Fibroblast of mammary gland (primary cell): ENCODE data around the gene LRP11.
A peak's percentile ranks its signal among the peaks of the same experiment; 100 is the strongest.
"Not testable (repeated sequence)": the region's sequence is repeated elsewhere in the genome, so short reads cannot be mapped to it uniquely, and the experiment has no call there.

ENCODE experiments used
- DNase-seq: peaks from one replicate; pipeline ENCODE4 v3.0.0-alpha.2; 2010; ENCODE audit warnings: low read depth
- H3K4me3 ChIP-seq: 2 replicates; pipeline ENCODE4 v1.5.1; 2011; ENCODE audit warnings: low read depth, mild to moderate bottlenecking, low read length, moderate library complexity; ENCODE audit not compliant: control insufficient read depth
- TF ChIP-seq, protein P1 (sequence below): conservative IDR thresholded peaks from 2 replicates; pipeline ENCODE4 v1.5.1; 2011; ENCODE audit warnings: low read depth, low read length, inconsistent platforms; ENCODE audit not compliant: control insufficient read depth, insufficient read depth

LRP11 gene, protein sequence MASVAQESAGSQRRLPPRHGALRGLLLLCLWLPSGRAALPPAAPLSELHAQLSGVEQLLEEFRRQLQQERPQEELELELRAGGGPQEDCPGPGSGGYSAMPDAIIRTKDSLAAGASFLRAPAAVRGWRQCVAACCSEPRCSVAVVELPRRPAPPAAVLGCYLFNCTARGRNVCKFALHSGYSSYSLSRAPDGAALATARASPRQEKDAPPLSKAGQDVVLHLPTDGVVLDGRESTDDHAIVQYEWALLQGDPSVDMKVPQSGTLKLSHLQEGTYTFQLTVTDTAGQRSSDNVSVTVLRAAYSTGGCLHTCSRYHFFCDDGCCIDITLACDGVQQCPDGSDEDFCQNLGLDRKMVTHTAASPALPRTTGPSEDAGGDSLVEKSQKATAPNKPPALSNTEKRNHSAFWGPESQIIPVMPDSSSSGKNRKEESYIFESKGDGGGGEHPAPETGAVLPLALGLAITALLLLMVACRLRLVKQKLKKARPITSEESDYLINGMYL

DNA sequence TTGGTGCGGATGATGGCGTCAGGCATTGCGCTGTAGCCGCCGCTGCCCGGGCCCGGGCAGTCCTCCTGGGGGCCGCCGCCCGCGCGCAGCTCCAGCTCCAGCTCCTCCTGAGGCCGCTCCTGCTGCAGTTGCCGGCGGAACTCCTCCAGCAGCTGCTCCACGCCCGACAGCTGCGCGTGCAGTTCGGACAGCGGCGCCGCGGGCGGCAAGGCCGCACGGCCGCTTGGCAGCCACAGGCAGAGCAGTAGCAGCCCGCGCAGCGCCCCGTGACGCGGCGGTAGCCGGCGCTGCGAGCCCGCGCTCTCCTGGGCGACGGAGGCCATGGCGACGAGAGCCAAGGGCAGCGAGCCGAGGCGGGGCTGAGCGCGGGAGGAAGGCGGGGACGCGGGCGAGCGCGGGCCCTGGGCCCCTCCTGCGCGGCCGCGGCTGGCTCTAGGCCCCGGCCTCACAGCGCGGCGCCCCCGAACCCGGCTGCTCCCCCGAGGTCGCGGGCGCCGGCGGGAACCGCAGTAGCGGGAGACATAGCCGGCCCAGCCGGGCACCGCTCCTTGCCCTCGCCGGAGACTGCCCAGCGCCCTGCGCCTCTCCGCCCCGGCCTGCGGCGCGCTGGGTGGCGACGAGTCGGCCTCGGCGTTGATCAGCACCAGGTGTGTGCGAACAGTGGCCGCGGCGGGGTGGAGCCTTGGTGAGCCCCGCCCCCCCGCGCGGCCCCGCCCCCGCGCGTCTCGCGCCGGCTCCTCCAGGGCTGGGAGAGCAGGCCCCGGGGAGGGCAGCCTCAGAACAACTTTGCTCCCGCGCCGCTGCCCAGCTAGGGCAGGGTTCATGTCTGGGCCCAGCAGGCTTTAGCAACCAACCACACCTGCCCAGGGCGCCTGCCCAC lies at the start of gene LRP11:
Gene LRP11 (minus strand): TSS at position 662 of the 880 bp plus-strand sequence. CDS start 339 bp downstream, at position 323.
- TF ChIP-seq, protein P1, sequence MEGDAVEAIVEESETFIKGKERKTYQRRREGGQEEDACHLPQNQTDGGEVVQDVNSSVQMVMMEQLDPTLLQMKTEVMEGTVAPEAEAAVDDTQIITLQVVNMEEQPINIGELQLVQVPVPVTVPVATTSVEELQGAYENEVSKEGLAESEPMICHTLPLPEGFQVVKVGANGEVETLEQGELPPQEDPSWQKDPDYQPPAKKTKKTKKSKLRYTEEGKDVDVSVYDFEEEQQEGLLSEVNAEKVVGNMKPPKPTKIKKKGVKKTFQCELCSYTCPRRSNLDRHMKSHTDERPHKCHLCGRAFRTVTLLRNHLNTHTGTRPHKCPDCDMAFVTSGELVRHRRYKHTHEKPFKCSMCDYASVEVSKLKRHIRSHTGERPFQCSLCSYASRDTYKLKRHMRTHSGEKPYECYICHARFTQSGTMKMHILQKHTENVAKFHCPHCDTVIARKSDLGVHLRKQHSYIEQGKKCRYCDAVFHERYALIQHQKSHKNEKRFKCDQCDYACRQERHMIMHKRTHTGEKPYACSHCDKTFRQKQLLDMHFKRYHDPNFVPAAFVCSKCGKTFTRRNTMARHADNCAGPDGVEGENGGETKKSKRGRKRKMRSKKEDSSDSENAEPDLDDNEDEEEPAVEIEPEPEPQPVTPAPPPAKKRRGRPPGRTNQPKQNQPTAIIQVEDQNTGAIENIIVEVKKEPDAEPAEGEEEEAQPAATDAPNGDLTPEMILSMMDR: no peak
- H3K4me3 ChIP-seq: peak within 1 kb of the TSS; percentile 77
- peak; percentile 78 for DNase-seq

DNA sequence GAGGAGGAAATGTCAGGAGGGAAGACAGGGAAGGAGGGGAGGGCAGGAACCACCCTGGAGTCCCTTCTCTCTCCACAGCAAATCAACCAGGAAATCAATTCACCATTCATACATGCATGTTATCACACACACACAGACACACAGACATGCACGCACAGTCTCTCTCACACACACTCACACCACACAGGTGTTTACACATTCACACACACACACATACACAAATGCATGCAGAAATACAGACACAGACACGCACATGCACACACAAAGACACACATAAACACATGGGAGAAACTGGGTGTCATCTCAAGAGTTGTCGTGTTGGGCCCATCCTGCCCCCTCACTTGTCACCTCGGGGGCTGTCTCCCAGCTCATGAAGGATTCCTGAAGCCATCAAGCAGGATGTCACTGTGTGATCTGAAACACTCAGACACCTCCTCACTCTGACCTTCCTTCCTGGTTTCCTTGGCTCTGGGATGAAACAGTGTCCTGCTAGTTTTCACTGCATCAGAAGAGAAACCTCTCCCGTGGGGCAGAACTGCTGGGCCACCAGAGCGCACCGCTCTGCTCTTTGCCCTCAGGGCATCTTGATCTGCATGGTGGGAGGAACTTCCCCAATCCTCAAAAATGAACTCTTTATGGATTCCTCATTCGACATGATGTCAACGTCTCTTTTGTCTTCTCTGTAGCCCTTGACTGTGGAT lies 49.5 kb upstream of the LRP11 start:
- no peak for DNase-seq
- no peak overlapping the region for H3K4me3 ChIP-seq
- TF ChIP-seq, protein P1: no peak

DNA sequence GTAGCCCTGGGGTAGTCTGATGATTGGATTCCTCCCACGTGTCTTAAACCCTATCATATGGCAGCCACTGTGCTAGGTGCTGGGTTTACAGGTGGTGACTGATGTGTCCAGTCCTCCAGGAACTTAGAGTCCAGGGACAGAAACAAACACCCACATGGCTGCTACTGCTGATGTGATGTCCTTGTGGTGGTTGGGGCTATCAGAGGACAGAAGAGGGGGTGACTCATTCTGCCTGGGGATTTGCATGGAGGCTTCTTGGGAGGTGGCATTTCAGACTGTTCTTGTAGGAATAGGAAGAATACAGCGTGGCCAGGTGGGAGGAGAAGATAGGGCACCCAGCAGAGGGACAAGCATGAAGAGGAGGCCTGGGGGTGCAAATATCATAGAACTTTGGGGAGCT lies 48.9 kb upstream of the LRP11 start:
- TF ChIP-seq, protein P1: no peak
- no peak overlapping the region for H3K4me3 ChIP-seq
- DNase-seq: no peak

DNA sequence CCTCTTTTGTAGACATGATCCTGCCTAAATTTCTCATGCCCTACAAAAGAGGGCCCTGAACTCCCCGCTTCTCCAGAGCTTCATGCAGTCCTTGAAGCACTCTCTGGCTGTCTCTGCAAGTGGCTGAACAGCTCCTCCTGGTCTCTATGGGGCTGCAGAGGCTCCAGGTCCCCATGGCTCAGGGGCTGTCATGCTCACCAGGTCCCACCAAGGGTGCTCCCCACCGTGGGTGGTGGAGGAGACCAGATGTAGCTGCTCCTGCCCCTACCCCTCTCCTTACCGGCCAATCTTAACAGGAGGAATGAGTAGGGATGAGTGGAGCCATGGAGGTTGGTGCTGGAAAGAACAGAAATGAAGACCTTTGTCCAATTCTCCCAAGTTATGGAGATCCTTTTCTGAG lies 48.5 kb upstream of the LRP11 start:
- not testable (repeated sequence) for H3K4me3 ChIP-seq, DNase-seq

DNA sequence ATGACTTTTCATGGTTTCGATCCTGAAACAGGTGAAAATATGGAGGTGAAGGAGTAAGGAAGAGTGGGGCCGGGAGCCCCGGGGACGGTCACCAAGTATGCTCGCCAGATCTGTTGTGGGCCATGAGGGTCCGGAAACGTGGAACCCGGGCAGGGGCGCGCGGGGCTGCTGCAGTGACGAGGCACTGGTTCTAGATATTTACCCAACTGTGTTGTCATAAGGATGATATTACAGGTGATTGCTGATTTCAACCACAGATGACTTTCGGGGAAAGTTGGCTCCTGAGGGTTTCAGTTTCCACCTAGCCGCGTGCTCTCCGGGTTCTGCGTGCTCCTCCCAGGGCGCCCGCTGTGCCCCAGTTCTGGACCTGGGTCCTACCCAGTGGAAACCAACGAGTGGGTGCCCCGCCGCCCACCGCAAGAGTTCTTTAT lies 46.6 kb upstream of the LRP11 start:
- TF ChIP-seq, protein P1: no peak
- DNase-seq: no peak
- H3K4me3 ChIP-seq: no peak overlapping the region

DNA sequence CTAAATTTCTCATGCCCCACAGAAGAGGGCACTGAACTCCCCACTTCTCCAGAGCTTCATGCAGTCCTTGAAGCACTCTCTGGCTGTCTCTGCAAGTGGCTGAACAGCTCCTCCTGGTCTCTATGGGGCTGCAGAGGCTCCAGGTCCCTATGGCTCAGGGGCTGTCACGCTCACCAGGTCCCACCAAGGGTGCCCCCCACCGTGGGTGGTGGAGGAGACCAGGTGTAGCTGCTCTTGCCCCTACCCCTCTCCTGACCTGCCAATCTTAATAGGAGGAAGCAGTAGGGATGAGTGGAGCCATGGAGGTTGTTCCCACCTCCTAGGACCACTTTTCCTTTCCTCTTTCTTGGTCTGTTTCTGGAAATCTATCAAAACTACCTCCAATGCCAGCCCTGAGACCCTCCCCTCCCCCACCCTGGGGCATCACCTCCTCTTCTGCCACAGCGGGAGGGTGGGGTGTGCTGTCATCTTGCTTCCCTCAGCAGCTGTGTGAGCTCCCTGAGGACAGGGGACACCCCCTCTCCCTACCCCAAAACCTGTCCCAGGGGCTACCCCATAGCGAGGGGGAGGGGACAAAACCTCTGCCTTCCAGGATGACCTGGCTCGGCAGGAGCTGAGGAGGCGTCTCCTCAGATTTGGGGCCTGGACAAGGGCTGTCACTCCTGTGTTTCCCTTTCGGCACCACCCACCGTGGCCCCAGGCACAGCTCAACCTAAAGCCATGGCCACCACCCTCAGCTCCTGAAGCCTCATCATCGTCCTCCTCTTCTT lies 45.7 kb upstream of the LRP11 start:
- H3K4me3 ChIP-seq: no peak overlapping the region
- DNase-seq: no peak
- TF ChIP-seq, protein P1: no peak

DNA sequence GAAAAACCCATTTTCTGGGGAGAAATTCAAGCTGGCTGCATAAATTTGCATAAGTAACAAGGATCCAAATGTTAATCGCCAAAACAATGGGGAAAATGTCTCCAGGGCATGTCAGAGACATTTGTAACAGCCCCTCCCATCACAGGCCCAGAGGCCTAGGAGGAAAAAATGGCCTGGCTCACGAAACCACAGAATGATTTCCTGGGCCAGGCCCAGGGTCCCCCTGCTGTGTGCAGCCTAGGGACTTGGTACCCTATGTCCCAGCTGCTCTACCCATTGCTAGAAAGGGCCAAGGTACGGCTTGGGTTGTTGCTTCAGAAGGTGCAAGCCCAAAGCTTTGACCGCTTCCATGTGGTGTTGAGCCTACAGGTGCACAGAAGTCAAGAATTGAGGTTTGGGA lies 44.3 kb upstream of the LRP11 start:
- not testable (repeated sequence) for H3K4me3 ChIP-seq, DNase-seq
